C4-2B (cell line): Measurements from ENCODE around the gene HDAC10.

Source experiments
- CTCF ChIP-seq: fragments of 450-650 bp; conservative IDR thresholded peaks from 2 replicates; pipeline ENCODE4 v1.5.1; 2017; ENCODE audit warnings: mild to moderate bottlenecking
- ZFX ChIP-seq: fragments of 450-650 bp; IDR thresholded peaks from 2 replicates; pipeline ENCODE4 v1.6.1; 2017

GRCh38 chr22:50238755-50239154 is 12.3 kb downstream of the HDAC10 start:
- TF ChIP-seq CTCF, result no peak
- no peak for TF ChIP-seq ZFX
